Embryonic facial prominence (tissue), 1 donor: ENCODE results near the gene PRKCE.
"Not testable (repeated sequence)": the region's sequence is repeated elsewhere in the genome, so short reads cannot be mapped to it uniquely, and the experiment has no call there.

Experiments used
- DNase-seq: peaks from one replicate; pipeline ENCODE4 v3.0.0-alpha.2; 2016; ENCODE audit errors: extremely low spot score

PRKCE gene

GRCh38 chr2:46193356-46193755 is 541.9 kb downstream of the PRKCE start:
- DNase-seq: no peak

- DNase-seq: no peak
Measured at GRCh38 chr2:46193855-46194254, 542.4 kb downstream of the PRKCE start.

GRCh38 chr2:46194856-46195255 is 543.4 kb downstream of the PRKCE start:
- no peak for DNase-seq

- DNase-seq: no peak
Measured at GRCh38 chr2:46195819-46196218, 544.3 kb downstream of the PRKCE start.

GRCh38 chr2:46196871-46197462 is 545.5 kb downstream of the PRKCE start:
- DNase-seq: no peak

GRCh38 chr2:46197672-46198071 is 546.2 kb downstream of the PRKCE start:
- DNase-seq: no peak

GRCh38 chr2:46198164-46198883 is 546.8 kb downstream of the PRKCE start:
- DNase-seq: no peak

GRCh38 chr2:46198966-46199365 is 547.5 kb downstream of the PRKCE start:
- no peak for DNase-seq

- DNase-seq: no peak
Measured at GRCh38 chr2:46200100-46200690, 548.7 kb downstream of the PRKCE start.

GRCh38 chr2:46200861-46201605 is 549.6 kb downstream of the PRKCE start:
- no peak for DNase-seq

- no peak for DNase-seq
Measured at GRCh38 chr2:46202453-46202852, 551.0 kb downstream of the PRKCE start.

GRCh38 chr2:46202987-46203386 is 551.5 kb downstream of the PRKCE start:
- DNase-seq: no peak

GRCh38 chr2:46203636-46204035 is 552.2 kb downstream of the PRKCE start:
- not testable (repeated sequence) for DNase-seq

- no peak for DNase-seq
Measured at GRCh38 chr2:46207591-46207990, 556.1 kb downstream of the PRKCE start.

GRCh38 chr2:46208766-46209165 is 557.3 kb downstream of the PRKCE start:
- DNase-seq: no peak

GRCh38 chr2:46210063-46210462 is 558.6 kb downstream of the PRKCE start:
- DNase-seq: no peak

GRCh38 chr2:46211461-46211860 is 560.0 kb downstream of the PRKCE start:
- no peak for DNase-seq

- no peak for DNase-seq
Measured at GRCh38 chr2:46213906-46214305, 562.4 kb downstream of the PRKCE start.

- DNase-seq: no peak
Measured at GRCh38 chr2:46216213-46216612, 564.7 kb downstream of the PRKCE start.

- not testable (repeated sequence) for DNase-seq
Measured at GRCh38 chr2:46223514-46223913, 572.0 kb downstream of the PRKCE start.

GRCh38 chr2:46225150-46225625 is 573.7 kb downstream of the PRKCE start:
- DNase-seq: no peak

GRCh38 chr2:46225730-46226129 is 574.3 kb downstream of the PRKCE start:
- no peak for DNase-seq
